Activated T-cell treated with anti-CD3 and anti-CD28 coated beads for 48 hours (primary cell): ENCODE measurements around the gene CT47A1.
"Not testable (repeated sequence)": the region's sequence is repeated elsewhere in the genome, so short reads cannot be mapped to it uniquely, and the experiment has no call there.

ENCODE experiments used
- DNase-seq: peaks from one replicate; pipeline ENCODE4 v3.0.0-alpha.2; 2020; ENCODE audit warnings: low read depth

Gene CT47A1

DNA sequence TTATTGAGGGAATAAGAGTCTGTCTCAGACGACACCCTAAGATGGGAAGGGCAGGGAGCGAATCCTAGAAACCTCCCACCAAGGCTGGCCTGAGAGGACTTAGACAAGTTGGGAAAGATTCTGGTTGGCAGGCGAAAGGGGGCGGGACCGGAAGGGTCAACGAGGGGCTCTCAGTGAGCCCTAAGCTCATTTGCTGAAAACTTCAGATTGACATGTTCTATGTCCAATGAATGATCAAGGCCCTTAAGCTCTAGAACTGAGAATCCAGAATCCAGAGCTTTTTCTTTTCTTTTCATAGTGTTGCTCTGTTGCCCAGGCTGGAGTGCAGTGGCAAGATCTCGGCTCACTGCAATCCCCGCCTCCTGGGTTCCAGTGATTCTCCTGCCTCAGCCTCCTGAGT lies at the start of gene CT47A1:
CT47A1 (minus strand) TSS at position 101 of the 400 bp plus-strand sequence. CDS start 231 bp downstream, outside the sequence.
- DNase-seq = not testable (repeated sequence)

DNA sequence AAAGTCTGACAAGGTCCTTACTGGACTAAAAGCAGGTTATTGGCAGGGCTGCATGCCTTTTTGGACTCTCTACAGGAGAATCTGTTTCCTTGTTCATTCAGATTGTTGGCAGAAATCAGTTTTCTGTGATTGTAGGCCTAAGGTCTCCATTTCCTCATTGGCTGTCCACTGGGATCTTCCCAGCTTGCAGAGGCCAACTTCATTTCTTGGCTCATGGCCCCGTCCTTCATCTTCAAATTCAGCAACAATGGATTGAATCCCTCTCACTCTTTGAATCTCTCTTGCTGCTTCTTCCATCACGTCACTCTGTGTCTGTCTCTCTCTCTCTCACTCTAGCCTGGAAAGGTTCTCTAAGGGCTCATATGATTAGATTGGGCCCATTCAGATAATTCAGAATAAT lies 47.0 kb upstream of the CT47A1 start:
- DNase-seq = no peak

DNA sequence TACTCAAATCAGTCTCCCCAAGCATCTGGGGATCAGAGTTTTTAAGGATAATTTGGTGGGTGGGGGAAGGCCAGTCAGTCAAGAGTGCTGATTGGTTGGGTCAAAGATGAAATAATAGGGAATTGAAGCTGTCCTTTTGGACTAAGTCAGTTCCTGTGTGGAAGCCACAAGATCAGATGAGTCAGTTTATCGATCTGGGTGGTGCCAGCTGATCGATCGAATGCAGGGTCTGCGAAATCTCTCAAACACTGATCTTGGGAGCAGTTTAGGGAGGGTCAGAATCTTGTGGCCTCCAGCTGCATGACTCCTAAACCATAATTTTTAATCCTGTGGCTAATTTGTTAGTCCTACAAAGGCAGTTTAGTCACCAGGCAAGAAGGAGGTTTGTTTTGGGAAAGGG lies 44.5 kb upstream of the CT47A1 start:
- no peak for DNase-seq

DNA sequence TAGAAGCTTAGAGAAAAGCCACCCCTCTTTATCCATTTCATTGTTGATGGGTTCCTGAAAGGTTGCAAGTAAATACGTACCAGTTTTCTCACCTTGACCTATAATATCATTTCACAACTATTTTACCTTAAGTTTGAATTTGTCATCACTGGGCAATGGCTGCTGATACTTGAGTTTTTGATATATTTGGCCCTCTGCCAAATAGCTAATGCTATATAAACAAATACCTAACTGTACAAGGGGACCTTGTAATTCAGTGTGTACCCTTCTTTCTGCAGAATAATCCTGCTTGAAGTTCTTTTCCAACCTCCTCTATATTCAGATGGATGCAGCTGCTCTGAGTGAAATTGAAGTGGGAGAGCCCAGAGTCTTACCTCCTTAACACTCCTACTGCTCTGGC lies 42.9 kb upstream of the CT47A1 start:
- DNase-seq = no peak

DNA sequence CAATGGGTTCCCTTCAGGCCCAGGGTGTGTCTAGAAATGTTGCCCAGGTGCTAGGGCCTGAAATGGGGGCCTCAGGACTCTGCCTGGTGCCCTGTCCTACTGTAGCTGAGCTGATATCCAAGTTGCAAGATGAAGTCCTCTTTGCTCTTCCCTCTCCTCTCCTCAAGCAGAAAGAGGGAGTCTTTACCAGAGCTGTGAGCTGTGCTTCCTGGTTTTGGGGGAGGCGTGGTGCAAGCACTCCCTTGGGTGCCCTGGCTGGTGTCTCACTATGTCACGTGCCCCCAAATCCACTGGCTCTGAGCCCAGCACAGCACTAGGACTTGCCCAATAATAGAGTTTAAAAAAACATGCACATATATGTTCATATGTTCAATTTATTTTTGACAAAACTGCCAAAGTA lies 29.3 kb upstream of the CT47A1 start:
- DNase-seq = no peak

DNA sequence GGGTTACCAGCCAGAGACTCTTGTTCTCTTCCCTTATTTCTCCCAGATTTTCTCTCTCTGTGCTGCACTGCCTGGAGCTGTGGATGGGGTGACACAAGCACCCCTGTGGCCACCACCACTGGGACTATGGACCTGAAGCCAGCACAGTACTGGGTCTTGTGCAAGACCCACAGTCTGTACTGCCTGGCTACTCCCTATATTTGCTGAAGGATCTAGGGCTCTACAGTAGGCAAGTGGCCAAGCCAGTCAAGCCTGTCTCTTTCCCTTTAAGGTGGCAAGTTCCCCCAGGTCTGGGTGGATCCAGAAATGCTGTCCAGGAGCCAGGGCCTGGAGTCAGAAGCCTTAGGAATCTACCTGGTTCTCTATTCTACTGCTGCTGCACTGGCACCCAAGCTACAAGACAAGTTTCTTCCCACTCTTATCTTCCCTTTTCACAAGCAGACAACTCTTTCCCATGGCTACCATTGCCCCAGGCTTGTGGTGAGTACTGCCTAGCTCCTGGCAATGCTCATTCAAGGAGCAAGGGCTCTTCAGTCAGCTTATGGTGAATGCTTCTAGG lies 28.4 kb upstream of the CT47A1 start:
- DNase-seq = no peak

DNA sequence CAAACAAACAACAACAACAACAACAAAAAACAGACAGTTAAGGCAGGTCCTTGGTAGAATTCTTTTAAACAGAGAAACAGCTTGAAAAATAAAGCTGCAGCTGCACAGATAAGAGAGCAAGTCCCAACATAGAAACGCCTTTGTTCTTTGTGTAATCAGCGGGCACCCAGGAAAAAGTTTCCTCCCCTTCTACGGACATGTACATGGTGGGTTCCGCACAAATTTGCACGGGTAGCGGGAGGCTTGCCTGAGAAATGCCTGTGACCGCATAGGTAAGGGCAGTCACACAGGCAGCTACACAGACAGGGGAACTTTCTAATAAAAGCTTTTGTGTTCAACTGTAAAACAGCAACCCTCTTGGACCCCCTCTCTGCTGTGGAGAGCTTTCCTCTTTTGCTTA lies 25.7 kb upstream of the CT47A1 start:
- no peak for DNase-seq

DNA sequence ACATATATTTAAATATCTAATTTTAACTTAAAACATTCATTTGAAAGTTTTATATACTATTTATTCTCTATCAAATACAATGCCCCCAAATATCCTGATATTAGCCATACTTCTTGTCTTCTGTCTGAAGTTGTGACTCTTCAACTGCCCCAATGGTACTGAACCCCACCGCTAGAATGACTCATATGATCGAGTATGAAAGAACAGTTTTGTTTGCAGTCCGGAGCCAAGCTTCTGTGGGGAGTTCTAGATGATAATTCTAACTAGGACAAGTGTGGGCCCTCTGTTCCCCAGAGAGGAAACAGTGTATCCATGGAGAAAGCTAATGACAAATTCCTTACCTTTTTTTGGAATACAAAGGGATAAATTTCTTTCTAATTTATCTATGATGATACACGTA lies 24.7 kb upstream of the CT47A1 start:
- no peak for DNase-seq

DNA sequence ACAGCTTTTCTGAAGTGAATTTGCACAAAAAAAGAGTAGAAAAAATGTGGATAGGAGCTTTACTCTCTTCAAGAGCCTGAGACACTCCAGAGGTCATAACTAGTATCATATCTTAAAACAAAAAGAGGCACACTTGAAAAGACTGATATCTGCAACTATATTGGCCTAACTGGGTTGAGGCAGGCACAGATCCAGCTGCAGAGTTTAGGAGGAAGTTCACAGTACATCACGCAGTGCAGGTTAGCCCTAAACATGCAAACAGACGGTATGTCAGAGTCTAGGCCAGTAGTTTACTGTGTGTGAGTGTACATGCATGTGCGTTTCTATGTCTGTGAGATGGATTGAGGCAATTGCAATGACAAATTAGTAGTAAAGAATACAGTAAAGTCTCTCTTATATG lies 24.2 kb upstream of the CT47A1 start:
- no peak for DNase-seq

DNA sequence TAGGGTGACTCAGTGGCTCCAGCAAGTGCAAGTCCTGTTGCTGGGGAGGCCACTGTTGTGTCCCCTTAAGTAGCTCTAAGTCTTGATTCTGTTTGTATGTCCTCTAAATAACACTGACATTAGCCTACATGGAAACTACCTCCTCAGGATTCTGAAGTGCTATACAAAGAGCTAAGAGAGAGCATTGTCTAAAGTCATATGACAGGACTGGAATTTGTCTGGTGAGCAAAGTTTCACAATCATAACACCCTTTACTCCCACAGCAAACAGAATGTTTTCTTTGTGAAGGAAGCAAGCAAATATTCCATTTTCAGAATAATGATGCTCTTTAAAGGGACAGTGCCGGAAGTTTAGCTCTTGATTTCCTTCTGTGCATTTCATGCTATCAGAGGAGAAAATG lies 23.4 kb upstream of the CT47A1 start:
- DNase-seq = no peak

DNA sequence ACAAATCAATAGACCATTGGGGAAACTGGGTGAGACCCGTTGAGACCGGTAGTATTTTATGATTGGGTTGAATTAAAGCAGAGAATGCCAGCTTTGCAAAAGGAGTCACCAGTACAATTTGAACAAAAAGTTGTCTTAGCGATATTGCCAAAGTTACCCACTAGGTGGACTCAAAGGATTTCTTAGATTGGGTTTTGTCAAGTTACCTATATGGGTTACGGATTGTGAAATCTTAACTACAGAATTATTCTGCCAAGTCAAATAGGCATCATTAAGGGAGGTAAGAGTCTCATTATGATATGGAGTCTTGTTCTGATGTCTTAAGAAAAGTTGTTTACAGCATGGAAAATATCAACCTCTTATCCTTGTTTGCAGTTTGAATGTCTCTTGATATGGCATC lies 15.0 kb upstream of the CT47A1 start:
- no peak for DNase-seq

DNA sequence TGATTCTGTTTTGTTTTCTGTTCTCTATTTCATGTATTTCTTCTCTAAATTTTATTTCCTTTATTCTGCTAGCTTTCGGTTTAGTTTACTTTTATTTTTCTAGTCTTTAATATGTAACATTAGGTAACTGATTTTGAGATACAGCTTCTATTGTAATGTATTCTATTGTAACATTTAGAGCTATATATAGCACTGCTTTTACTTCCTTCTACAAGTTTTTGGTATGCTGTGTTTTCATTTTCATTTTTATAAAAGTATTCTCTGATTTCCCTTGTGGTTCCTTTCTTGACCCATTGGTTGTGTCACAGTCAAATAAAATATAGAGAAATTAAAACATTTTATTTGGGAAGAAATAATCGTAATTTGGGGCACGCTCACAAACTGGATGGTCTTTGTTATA lies 13.9 kb upstream of the CT47A1 start:
- no peak for DNase-seq

DNA sequence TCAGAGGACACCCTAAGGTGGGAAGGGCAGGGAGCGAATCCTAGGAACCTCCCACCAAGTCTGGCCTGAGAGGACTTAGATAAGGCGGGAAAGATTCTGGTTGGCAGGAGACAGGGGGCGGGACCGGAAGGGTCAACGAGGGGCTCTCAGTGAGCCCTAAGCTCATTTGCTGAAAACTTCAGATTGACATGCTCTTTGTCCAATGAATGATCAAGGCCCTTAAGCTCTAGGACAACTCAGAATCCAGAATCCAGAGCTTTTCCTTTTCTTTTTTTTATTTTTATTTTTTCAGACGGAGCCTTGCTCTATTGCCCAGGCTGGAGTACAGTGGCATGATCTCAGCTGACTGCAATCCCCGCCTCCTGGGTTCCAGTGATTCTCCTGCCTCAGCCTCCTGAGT lies 29.1 kb downstream of the CT47A1 start, which contains the start of gene CT47A7:
CT47A7 (minus strand) TSS at position 101 of the 400 bp plus-strand sequence. CDS start 255 bp downstream, outside the sequence.
- not testable (repeated sequence) for DNase-seq
